ELR (cell line): ENCODE data around the gene XYLT1.
"Not testable (repeated sequence)": the region's sequence is repeated elsewhere in the genome, so short reads cannot be mapped to it uniquely, and the experiment has no call there.

ENCODE experiments used
- DNase-seq: peaks from one replicate; pipeline ENCODE4 v3.0.0-alpha.2; 2015; ENCODE audit warnings: low read depth

Gene XYLT1

GRCh38 chr16:17483351-17483750 lies 12.6 kb upstream of the XYLT1 start:
- DNase-seq, result no peak

GRCh38 chr16:17482341-17482740 lies 11.6 kb upstream of the XYLT1 start:
- DNase-seq, result not testable (repeated sequence)

- DNase-seq, result no peak
Observed at GRCh38 chr16:17481736-17482135, 11.0 kb upstream of the XYLT1 start.

GRCh38 chr16:17477260-17477545 lies 6.4 kb upstream of the XYLT1 start:
- not testable (repeated sequence) for DNase-seq

- peak; percentile 77 for DNase-seq
Observed at GRCh38 chr16:17476414-17477259, 5.9 kb upstream of the XYLT1 start.

- DNase-seq, result no peak
Observed at GRCh38 chr16:17475104-17475503, 4.3 kb upstream of the XYLT1 start.

- DNase-seq, result no peak
Observed at GRCh38 chr16:17474572-17474971, 3.8 kb upstream of the XYLT1 start.

GRCh38 chr16:17474037-17474436 lies 3.3 kb upstream of the XYLT1 start:
- DNase-seq, result peak; percentile 5

- peak; percentile 62 for DNase-seq
Observed at GRCh38 chr16:17471719-17472461, 1.1 kb upstream of the XYLT1 start.

- peak; percentile 16 for DNase-seq
Observed at GRCh38 chr16:17470182-17470907, 415 bp downstream of the XYLT1 start.

GRCh38 chr16:17469741-17470181 lies 999 bp downstream of the XYLT1 start:
- DNase-seq, result peak; percentile 37

GRCh38 chr16:17469011-17469740 lies 1.6 kb downstream of the XYLT1 start:
- DNase-seq, result peak; percentile 80

GRCh38 chr16:17468611-17469010 lies 2.1 kb downstream of the XYLT1 start:
- no peak for DNase-seq

GRCh38 chr16:17467923-17468540 lies 2.7 kb downstream of the XYLT1 start:
- peak; percentile 57 for DNase-seq

- no peak for DNase-seq
Observed at GRCh38 chr16:17466876-17467275, 3.9 kb downstream of the XYLT1 start.

- DNase-seq, result no peak
Observed at GRCh38 chr16:17465460-17465859, 5.3 kb downstream of the XYLT1 start.

GRCh38 chr16:17463335-17463734 lies 7.4 kb downstream of the XYLT1 start:
- no peak for DNase-seq

GRCh38 chr16:17461951-17462729 lies 8.6 kb downstream of the XYLT1 start:
- no peak for DNase-seq

- DNase-seq, result no peak
Observed at GRCh38 chr16:17460890-17461289, 9.9 kb downstream of the XYLT1 start.

GRCh38 chr16:17459903-17460521 lies 10.7 kb downstream of the XYLT1 start:
- DNase-seq, result no peak
